Upper lobe of right lung (tissue), 1 donor: ENCODE results near the gene ZBTB42. TPM values are rescaled to one million over a fixed set of nuclear protein-coding genes. Genes with fewer than 3 reads are reported as not detected.
A peak's percentile ranks its signal among the peaks of the same experiment; 100 is the strongest.

ENCODE experiments used
- ATAC-seq: fragments of 200-7000 bp; cut with Tn5 transposase; one replicate; pipeline ENCODE4 v1.9.1; 2020; ENCODE audit warnings: mild to moderate bottlenecking, moderate library complexity
- DNase-seq: peaks from one replicate; pipeline ENCODE4 v3.0.0-alpha.2; 2020
- H3K27ac ChIP-seq: fragments of 200-600 bp; one replicate; pipeline ENCODE4 v1.8.0; 2022
- H3K27me3 ChIP-seq: fragments of 200-600 bp; one replicate; pipeline ENCODE4 v1.8.0; 2022; ENCODE audit warnings: mild to moderate bottlenecking
- H3K36me3 ChIP-seq: fragments of 200-600 bp; one replicate; pipeline ENCODE4 v1.8.0; 2022
- H3K4me1 ChIP-seq: fragments of 200-600 bp; one replicate; pipeline ENCODE4 v1.8.0; 2022
- H3K4me3 ChIP-seq: fragments of 200-600 bp; one replicate; pipeline ENCODE4 v1.8.0; 2022; ENCODE audit warnings: mild to moderate bottlenecking
- H3K9me3 ChIP-seq: fragments of 200-600 bp; one replicate; pipeline ENCODE4 v1.8.0; 2022
- intact Hi-C: fragments of 100-400 bp; cut with DNase I; formaldehyde crosslinking; loops from one replicate; pipeline ENCODE4 v1.11.0; 2022
- total RNA-seq: library from RNA; stranded (reverse); fragmentation: NEBNext Ultra II Directional; extraction: Animal tissue kit (Norgen Biotek cat#: 25700); gene quantifications from one replicate; pipeline ENCODE4 v1.2.1, GENCODE V29; 2021
- TF ChIP-seq, protein P1 (sequence below): fragments of 200-600 bp; IDR thresholded peaks from one replicate; pipeline ENCODE4 v1.8.0; 2022; ENCODE audit warnings: antibody characterized with exemption
- donor health status: DM: no; HTN: yes; CAD: no; lungs with severe emphysema.

Gene ZBTB42
- total RNA-seq, 1 donor from 2014 or later, result 12.3 TPM

DNA sequence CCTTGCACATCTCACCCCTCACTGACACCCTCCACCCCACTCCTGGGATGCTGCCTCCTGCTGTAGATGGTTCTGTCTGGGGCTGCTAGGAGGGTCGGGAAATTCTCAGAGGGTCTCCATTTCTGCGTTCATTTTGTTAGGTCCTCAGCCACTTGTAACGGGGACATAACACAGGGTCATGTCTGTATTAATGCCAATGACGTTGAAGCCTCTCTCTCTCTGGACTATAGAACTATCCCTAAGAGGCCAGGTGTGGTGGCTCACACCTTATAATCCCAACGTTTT lies 33.3 kb upstream of the ZBTB42 start:
- Histone ChIP-seq H3K27ac (peak overlapping the region; percentile 65), H3K4me3 (no peak overlapping the region), H3K9me3 (no peaks in the 10 kb centered on the region), H3K4me1 (peaks cover 12% of the 10 kb centered on the region), H3K36me3 (peaks cover 26% of the 10 kb centered on the region), H3K27me3 (no peaks in the 10 kb centered on the region)
- intact Hi-C loops, result no loop called here
- ATAC-seq (no peak), DNase-seq (no peak)
- TF ChIP-seq, protein P1, sequence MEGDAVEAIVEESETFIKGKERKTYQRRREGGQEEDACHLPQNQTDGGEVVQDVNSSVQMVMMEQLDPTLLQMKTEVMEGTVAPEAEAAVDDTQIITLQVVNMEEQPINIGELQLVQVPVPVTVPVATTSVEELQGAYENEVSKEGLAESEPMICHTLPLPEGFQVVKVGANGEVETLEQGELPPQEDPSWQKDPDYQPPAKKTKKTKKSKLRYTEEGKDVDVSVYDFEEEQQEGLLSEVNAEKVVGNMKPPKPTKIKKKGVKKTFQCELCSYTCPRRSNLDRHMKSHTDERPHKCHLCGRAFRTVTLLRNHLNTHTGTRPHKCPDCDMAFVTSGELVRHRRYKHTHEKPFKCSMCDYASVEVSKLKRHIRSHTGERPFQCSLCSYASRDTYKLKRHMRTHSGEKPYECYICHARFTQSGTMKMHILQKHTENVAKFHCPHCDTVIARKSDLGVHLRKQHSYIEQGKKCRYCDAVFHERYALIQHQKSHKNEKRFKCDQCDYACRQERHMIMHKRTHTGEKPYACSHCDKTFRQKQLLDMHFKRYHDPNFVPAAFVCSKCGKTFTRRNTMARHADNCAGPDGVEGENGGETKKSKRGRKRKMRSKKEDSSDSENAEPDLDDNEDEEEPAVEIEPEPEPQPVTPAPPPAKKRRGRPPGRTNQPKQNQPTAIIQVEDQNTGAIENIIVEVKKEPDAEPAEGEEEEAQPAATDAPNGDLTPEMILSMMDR, result no peak

DNA sequence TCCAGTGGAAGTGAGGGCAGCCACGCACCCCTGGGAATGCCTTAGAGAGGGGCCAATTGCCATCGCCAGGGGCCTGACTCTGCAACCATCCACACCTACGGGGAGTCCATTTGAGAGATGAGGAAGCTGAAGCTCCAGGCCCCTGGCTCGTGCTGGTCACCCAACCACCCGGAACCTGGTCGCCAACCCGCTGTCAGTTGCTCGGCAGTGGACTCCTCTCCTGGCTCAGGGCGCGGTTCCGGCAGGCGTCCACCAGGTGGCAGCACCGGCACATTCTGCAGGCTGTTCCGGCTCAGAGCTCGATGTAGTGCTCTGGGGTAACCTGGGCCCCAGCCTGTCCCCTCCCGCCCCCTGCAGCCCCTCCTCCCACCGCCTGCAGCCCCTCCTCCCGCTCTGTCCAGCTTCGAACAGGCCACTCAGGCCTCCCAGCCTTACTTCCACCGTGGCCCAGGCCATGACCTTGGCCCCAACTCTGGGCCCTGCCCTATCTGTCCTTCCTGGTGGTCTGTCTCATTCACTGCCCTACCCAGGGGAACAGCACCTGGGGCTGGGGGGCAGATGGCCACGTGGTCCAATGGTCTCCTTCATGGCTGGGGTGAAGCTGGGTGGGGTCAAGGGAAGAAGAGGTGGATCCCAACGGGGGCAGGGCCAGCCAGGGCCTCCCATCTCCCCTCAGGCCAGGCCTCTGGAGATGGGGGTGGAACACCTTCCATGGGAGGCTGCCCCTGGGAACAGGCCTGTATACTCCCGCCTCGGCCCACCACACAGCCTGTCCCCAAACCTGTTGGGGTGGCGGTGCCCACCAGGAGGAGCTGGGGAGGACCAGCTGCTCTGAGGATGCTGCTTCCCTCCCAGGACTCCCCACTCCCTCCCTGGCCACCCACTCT lies 32.2 kb upstream of the ZBTB42 start:
- Histone ChIP-seq H3K9me3 (no peaks in the 10 kb centered on the region), H3K27me3 (no peaks in the 10 kb centered on the region), H3K4me3 (no peak overlapping the region), H3K27ac (no peak overlapping the region), H3K36me3 (peaks cover 37% of the 10 kb centered on the region), H3K4me1 (peaks cover 12% of the 10 kb centered on the region)
- intact Hi-C loops, result no loop called here
- TF ChIP-seq, protein P1, result peak; percentile 96
- ATAC-seq (peak; percentile 95), DNase-seq (peak; percentile 94)

DNA sequence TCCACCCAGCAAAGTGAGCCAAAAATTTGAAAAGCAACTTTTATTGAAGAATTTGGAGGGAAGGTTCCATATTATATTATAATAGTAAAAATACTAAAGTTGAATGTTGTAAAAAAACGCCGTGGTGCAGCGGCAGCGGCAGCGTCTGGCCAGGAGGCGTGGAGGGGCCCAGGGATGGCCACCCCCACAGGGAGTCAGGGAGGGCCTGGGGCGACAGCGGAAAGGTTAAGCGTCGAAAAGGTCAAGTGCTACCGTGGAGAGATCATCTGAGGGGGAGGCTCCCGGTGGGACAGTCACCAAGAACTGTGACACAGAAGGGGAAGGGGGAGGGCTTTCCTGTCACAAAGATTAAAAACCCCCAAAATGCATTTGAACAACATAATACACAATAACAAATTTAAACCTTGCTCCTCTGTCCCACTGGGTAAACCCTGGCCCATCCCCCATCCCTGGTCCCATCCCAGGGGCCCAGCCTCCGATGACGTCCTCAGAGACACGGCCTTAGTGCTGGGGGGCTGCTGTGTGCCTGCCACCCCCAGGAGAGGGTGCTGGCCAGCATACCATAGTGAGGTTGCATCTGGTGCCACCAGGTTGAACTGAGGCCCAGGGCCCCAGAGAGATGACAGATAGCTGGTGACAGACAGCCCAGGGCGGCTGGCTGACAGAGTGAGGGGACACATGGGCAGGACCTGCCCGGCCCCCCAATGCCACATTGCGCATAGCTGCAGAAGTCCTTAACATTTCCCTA lies 31.4 kb upstream of the ZBTB42 start:
- no peak for ATAC-seq
- Histone ChIP-seq H3K4me1 (peaks cover 12% of the 10 kb centered on the region), H3K27me3 (no peaks in the 10 kb centered on the region), H3K27ac (no peak overlapping the region), H3K36me3 (peaks cover 41% of the 10 kb centered on the region), H3K9me3 (no peaks in the 10 kb centered on the region), H3K4me3 (no peak overlapping the region)
- intact Hi-C loops, result no loop called here
- no peak for DNase-seq
- TF ChIP-seq, protein P1, result no peak

DNA sequence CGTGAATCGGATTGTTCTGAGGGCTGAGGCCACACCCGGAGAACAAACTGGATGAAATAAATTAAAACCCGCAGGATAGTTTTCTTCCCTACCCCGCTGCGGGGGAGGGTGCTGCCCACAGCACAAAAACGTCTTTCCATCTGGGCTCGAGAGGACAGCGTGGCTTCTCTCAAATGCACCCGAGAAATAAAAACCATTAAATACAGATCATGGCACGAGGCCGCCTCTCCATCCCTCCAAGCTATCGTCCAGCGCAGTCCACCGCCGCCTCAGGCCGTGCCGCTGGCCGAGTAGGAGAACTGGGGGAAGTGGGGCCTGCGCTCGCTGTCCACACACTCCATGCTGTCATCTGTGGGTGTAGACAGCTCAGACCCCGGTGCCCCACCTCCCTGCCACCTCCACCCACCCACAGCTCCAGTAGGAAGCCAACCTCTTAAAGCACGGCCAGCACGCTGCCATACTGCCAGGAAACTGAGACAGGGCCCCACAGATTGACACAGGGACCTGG lies 30.8 kb upstream of the ZBTB42 start:
- no peaks in the 10 kb centered on the region for H3K27me3 ChIP-seq
- ATAC-seq (no peak), DNase-seq (no peak)
- no peak overlapping the region for H3K27ac ChIP-seq
- H3K4me3 ChIP-seq, result no peak overlapping the region
- H3K36me3 ChIP-seq, result peaks cover 48% of the 10 kb centered on the region
- peaks cover 12% of the 10 kb centered on the region for H3K4me1 ChIP-seq
- TF ChIP-seq, protein P1, result no peak
- intact Hi-C loops, result no loop called here
- H3K9me3 ChIP-seq, result no peaks in the 10 kb centered on the region

DNA sequence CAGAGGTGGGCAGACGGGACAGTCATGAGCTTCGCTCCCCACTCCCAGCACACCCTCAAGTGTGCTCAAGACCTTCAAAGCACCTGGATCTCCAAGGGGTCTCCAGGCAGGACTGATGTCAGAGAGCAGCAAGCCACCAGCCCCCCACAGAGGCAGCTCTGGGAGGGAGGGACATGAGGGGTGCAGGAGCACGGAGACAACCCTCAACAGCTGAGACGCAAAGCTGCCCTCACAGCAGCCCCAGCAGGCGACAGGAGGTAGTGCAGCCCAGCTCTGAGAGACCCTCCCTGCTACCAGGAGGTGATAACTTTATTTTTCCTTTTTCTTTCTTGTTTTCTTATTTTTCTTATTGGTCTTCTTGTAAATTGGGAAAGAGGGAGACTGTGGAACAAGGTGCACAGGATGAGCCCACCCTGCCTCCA lies 30.0 kb upstream of the ZBTB42 start:
- H3K36me3 ChIP-seq, result peaks cover 52% of the 10 kb centered on the region
- no peak overlapping the region for H3K27ac ChIP-seq
- ATAC-seq, result no peak
- intact Hi-C loops, result no loop called here
- no peaks in the 10 kb centered on the region for H3K27me3 ChIP-seq
- no peak for DNase-seq
- TF ChIP-seq, protein P1, result peak; percentile 51
- peaks cover 12% of the 10 kb centered on the region for H3K4me1 ChIP-seq
- H3K9me3 ChIP-seq, result no peaks in the 10 kb centered on the region
- no peak overlapping the region for H3K4me3 ChIP-seq
